HEK293T (cell line): ENCODE data around the gene ELP4.

Experiments
- CTCF ChIA-PET: fragments of 350-600 bp; formaldehyde crosslinking; extraction: SDS; loops from one replicate; lab custom pipeline; 2021; ENCODE audit warnings: antibody characterized with exemption, inconsistent platforms; lab: Yijun Ruan, JAX
- POLR2A ChIA-PET: fragments of 350-600 bp; formaldehyde crosslinking; extraction: SDS; loops from one replicate; lab custom pipeline; 2020; ENCODE audit warnings: antibody characterized with exemption, inconsistent platforms; lab: Yijun Ruan, JAX
- DNase-seq: peaks from one replicate; pipeline ENCODE4 v3.0.0; 2012; ENCODE audit warnings: mixed read lengths; ENCODE audit errors: extremely low spot score
- ARNT ChIP-seq: fragments of 450-650 bp; IDR thresholded peaks from 2 replicates; pipeline ENCODE4 v1.6.1; 2017; ENCODE audit warnings: mild to moderate bottlenecking
- BHLHE40 ChIP-seq: fragments of 450-650 bp; IDR thresholded peaks from 2 replicates; pipeline ENCODE4 v1.6.1; 2016; ENCODE audit warnings: mild to moderate bottlenecking, moderate library complexity, borderline replicate concordance
- CTBP1 ChIP-seq: fragments of 450-650 bp; IDR thresholded peaks from 2 replicates; pipeline ENCODE4 v1.6.1; 2016; ENCODE audit warnings: borderline replicate concordance
- ELF4 ChIP-seq: fragments of 450-650 bp; IDR thresholded peaks from 2 replicates; pipeline ENCODE4 v1.6.1; 2017; ENCODE audit warnings: antibody characterized with exemption
- FOXA1 ChIP-seq: fragments of 450-650 bp; IDR thresholded peaks from 2 replicates; pipeline ENCODE4 v1.6.1; 2016; ENCODE audit warnings: mild to moderate bottlenecking
- FOXK2 ChIP-seq: fragments of 450-650 bp; IDR thresholded peaks from 2 replicates; pipeline ENCODE4 v1.6.1; 2016; ENCODE audit warnings: mild to moderate bottlenecking
- FOXM1 ChIP-seq: fragments of 450-650 bp; IDR thresholded peaks from 2 replicates; pipeline ENCODE4 v1.6.1; 2017; ENCODE audit warnings: mild to moderate bottlenecking, borderline replicate concordance
- HDGF ChIP-seq: fragments of 450-650 bp; IDR thresholded peaks from 2 replicates; pipeline ENCODE4 v1.6.1; 2017; ENCODE audit warnings: antibody characterized with exemption, borderline replicate concordance
- L3MBTL2 ChIP-seq: fragments of 450-650 bp; conservative IDR thresholded peaks from 2 replicates; pipeline ENCODE4 v1.6.1; 2016; ENCODE audit warnings: mild to moderate bottlenecking
- LEF1 ChIP-seq: fragments of 450-650 bp; IDR thresholded peaks from 2 replicates; pipeline ENCODE4 v1.6.1; 2017; ENCODE audit warnings: mild to moderate bottlenecking, borderline replicate concordance
- NFRKB ChIP-seq: fragments of 450-650 bp; IDR thresholded peaks from 2 replicates; pipeline ENCODE4 v1.6.1; 2016; ENCODE audit warnings: mild to moderate bottlenecking, moderate library complexity
- PKNOX1 ChIP-seq: fragments of 450-650 bp; IDR thresholded peaks from 2 replicates; pipeline ENCODE4 v1.6.1; 2016
- SP1 ChIP-seq: fragments of 450-650 bp; IDR thresholded peaks from 2 replicates; pipeline ENCODE4 v1.6.1; 2017
- SUZ12 ChIP-seq: fragments of 450-650 bp; IDR thresholded peaks from 2 replicates; pipeline ENCODE4 v1.6.1; 2016; ENCODE audit warnings: mild to moderate bottlenecking
- TARDBP ChIP-seq: fragments of 450-650 bp; IDR thresholded peaks from 2 replicates; pipeline ENCODE4 v1.6.1; 2016
- ZNF384 ChIP-seq: fragments of 450-650 bp; IDR thresholded peaks from 2 replicates; pipeline ENCODE4 v1.6.1; 2016

Gene ELP4

GRCh38 chr11:31809857-31810778, 300.6 kb downstream of the ELP4 start:
- POLR2A ChIA-PET, result interaction anchor here (1.5 kb wide), 1 partner anchor 9 kb away, joined by 3 read pairs; no protein-coding TSS in a partner anchor

GRCh38 chr11:31810779-31811647, 301.4 kb downstream of the ELP4 start, which contains the start of gene PAX6:
PAX6 (minus strand) TSS chr11:31811322; CDS start chr11:31806411, 4,911 bp downstream.
- ChIA-PET POLR2A (interaction anchor here (1.2 kb wide), 1 partner anchor 108 kb away, joined by 3 read pairs; no protein-coding TSS in a partner anchor), CTCF (no interaction called here)
- peak; percentile 76 for DNase-seq
- TF ChIP-seq FOXM1, result peak; percentile 92
- TF ChIP-seq CTBP1, result peak; percentile 28; the same call in 1 of the 2 replicates
- TF ChIP-seq SP1, result no peak
- no peak for TF ChIP-seq ARNT
- peak; percentile 77 for TF ChIP-seq L3MBTL2
- TF ChIP-seq SUZ12, result no peak
- peak; percentile 83 for TF ChIP-seq PKNOX1

More at GRCh38 chr11:31809857-31810778, 300.6 kb downstream of the ELP4 start:
- DNase-seq, result peak; percentile 40
- TF ChIP-seq CTBP1 (no peak), LEF1 (no peak), TARDBP (no peak), FOXA1 (no peak), PKNOX1 (no peak), L3MBTL2 (no peak), ZNF384 (no peak), FOXK2 (no peak), ELF4 (no peak), HDGF (no peak), FOXM1 (no peak), SUZ12 (no peak), BHLHE40 (no peak), SP1 (no peak), NFRKB (no peak), ARNT (no peak)
- CTCF ChIA-PET, result interaction anchor here (1.6 kb wide), 1 partner anchor 366 kb away, joined by 4 read pairs; no protein-coding TSS in a partner anchor

- CTCF ChIA-PET, result interaction anchor here (0.9 to 1.0 kb wide), 2 partner anchors 12 to 58 kb away, joined by 3 read pairs; no protein-coding TSS in a partner anchor
- DNase-seq, result peak; percentile 20
- POLR2A ChIA-PET, result interaction anchor here (0.8 to 1.9 kb wide), 5 partner anchors 27 to 443 kb away, joined by 3 to 5 read pairs (median 3); partner anchors contain the start of genes DCDC1 and DNAJC24
- TF ChIP-seq ZNF384 (no peak), FOXA1 (no peak)
Measured at GRCh38 chr11:31812383-31813381, 303.1 kb downstream of the ELP4 start.

GRCh38 chr11:31813391-31814175, 304.0 kb downstream of the ELP4 start:
- CTCF ChIA-PET, result interaction anchor here (0.9 to 1.0 kb wide), 2 partner anchors 13 to 57 kb away, joined by 3 read pairs; no protein-coding TSS in a partner anchor
- TF ChIP-seq SP1 (no peak), ARNT (no peak), BHLHE40 (no peak), CTBP1 (no peak), HDGF (no peak), FOXM1 (no peak)
- DNase-seq, result no peak
- POLR2A ChIA-PET, result interaction anchor here (1.0 to 1.9 kb wide), 3 partner anchors 28 to 444 kb away, joined by 3 to 5 read pairs (median 3); partner anchors contain the start of genes DCDC1 and DNAJC24
